ENCODE measurements around the gene ETFBKMT. TPM values are rescaled to one million over a fixed set of nuclear protein-coding genes. Genes with fewer than 3 reads are reported as not detected.
"Not testable (repeated sequence)": the region's sequence is repeated elsewhere in the genome, so short reads cannot be mapped to it uniquely, and the experiment has no call there.

The ETFBKMT gene
- polyA plus RNA-seq, 3 donors, result 0.67 to 2.2 (median 1.5) TPM

DNA sequence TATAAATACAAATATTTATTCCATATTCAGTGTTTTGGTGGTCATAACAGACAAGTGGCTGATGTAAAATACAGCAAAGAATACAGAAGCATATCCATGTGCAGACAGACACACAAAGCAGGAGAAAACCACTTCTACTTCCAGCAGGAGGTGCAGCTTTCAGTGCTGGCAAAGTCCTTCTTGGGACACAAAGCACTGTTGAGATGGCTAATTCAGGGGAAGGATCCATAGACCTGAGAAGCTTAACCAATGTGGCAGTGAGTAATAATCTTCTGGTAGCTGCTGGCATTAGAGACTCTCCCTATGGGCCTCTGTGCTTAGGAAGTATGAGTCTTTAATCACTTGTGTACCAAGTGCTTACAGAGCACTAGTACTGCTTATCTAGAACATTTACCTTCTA, 42.6 kb downstream of the ETFBKMT start:
- Histone ChIP-seq H3K4me3 (replicated peaks in 1 of 3; ENCODE audit: low read depth in 2 of 3, low read length in 3 of 3) (no peak overlapping the region), H4K20me1 (ENCODE audit: insufficient read depth, low read length) (no peaks in the 10 kb centered on the region), H3K36me3 (replicated peaks in 1 of 2; ENCODE audit: control insufficient read depth in 1 of 2, insufficient read depth in 2 of 2, low read length in 2 of 2) (no peaks in the 10 kb centered on the region), H3K4me1 (ENCODE audit: control insufficient read depth in 1 of 2, insufficient read depth in 2 of 2, low read length in 2 of 2) (no peaks in the 10 kb centered on the region), H3K9ac (ENCODE audit: insufficient read depth, low read length, poor library complexity, severe bottlenecking) (no peak overlapping the region), H3K27ac (ENCODE audit: low read depth in 1 of 2, low read length in 2 of 2) (no peak overlapping the region), H3K9me3 (replicated peaks in 1 of 2; ENCODE audit: control insufficient read depth in 1 of 2, insufficient read depth in 1 of 2, low read length in 2 of 2) (peaks cover 0 to 3% of the 10 kb centered on the region in 2 donors), H2AFZ (ENCODE audit: insufficient read depth, low read depth, low read length, poor library complexity, severe bottlenecking) (no peak overlapping the region), H3K79me2 (ENCODE audit: insufficient read depth, low read length) (no peaks in the 10 kb centered on the region), H3K27me3 (ENCODE audit: control insufficient read depth in 2 of 2, insufficient read depth in 2 of 2, low read length in 2 of 2) (no peaks in the 10 kb centered on the region), H3K4me2 (replicated peaks; ENCODE audit: extremely low read depth, low read length, poor library complexity, severe bottlenecking) (no peak overlapping the region)
- Mint-ChIP-seq H3K4me1 (no peaks in the 10 kb centered on the region), H3K4me3 (no peak overlapping the region), H3K27me3 (ENCODE audit: low read depth in 3 of 3) (peaks cover 0 to 4% (median 0%) of the 10 kb centered on the region in 3 donors), H3K27ac (no peak overlapping the region), H3K36me3 (peaks cover 15 to 40% of the 10 kb centered on the region in 2 donors), H3K9me3 (peaks cover 0 to 5% (median 3%) of the 10 kb centered on the region in 7 donors)
- TF ChIP-seq, protein P1, sequence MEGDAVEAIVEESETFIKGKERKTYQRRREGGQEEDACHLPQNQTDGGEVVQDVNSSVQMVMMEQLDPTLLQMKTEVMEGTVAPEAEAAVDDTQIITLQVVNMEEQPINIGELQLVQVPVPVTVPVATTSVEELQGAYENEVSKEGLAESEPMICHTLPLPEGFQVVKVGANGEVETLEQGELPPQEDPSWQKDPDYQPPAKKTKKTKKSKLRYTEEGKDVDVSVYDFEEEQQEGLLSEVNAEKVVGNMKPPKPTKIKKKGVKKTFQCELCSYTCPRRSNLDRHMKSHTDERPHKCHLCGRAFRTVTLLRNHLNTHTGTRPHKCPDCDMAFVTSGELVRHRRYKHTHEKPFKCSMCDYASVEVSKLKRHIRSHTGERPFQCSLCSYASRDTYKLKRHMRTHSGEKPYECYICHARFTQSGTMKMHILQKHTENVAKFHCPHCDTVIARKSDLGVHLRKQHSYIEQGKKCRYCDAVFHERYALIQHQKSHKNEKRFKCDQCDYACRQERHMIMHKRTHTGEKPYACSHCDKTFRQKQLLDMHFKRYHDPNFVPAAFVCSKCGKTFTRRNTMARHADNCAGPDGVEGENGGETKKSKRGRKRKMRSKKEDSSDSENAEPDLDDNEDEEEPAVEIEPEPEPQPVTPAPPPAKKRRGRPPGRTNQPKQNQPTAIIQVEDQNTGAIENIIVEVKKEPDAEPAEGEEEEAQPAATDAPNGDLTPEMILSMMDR (IDR thresholded peaks at IDR 0.05), result no peak
- DNase-seq, result peak in 2 of 3 donors; percentile 21 to 33
- intact Hi-C loops (cut with micrococcal nuclease), result loop anchor here in 1 of 2 donors (10.0 kb wide), 1 partner anchor 263 kb away; no protein-coding TSS in a partner anchor

DNA sequence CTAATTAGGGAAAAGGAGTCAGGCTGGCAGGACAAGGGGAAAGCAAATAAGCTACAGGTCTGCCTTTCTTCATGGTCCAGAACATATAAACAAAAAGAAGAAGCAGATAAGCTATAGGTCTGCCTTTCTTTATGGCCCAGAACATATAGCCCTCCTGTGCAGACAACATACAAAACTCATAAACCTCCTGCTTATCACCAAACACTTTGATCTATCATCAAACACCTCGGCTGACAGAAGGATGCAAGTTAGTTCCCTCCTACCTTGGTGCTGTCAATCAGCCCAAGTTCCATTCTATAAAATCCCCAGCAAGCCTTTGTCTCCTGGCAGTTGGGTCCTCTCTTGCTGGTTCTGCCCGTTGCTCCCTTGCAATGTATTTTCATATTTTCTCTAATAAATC, 46.1 kb downstream of the ETFBKMT start:
- Histone ChIP-seq H3K9ac (ENCODE audit: insufficient read depth, low read length, poor library complexity, severe bottlenecking) (no peak overlapping the region), H3K27me3 (ENCODE audit: control insufficient read depth in 2 of 2, insufficient read depth in 2 of 2, low read length in 2 of 2) (no peaks in the 10 kb centered on the region), H3K4me1 (ENCODE audit: control insufficient read depth in 1 of 2, insufficient read depth in 2 of 2, low read length in 2 of 2) (no peaks in the 10 kb centered on the region), H3K36me3 (replicated peaks in 1 of 2; ENCODE audit: control insufficient read depth in 1 of 2, insufficient read depth in 2 of 2, low read length in 2 of 2) (no peaks in the 10 kb centered on the region), H3K4me2 (replicated peaks; ENCODE audit: extremely low read depth, low read length, poor library complexity, severe bottlenecking) (no peak overlapping the region), H3K9me3 (replicated peaks in 1 of 2; ENCODE audit: control insufficient read depth in 1 of 2, insufficient read depth in 1 of 2, low read length in 2 of 2) (peaks cover 22 to 25% of the 10 kb centered on the region in 2 donors), H3K4me3 (replicated peaks in 1 of 3; ENCODE audit: low read depth in 2 of 3, low read length in 3 of 3) (no peak overlapping the region), H4K20me1 (ENCODE audit: insufficient read depth, low read length) (no peaks in the 10 kb centered on the region), H3K79me2 (ENCODE audit: insufficient read depth, low read length) (no peaks in the 10 kb centered on the region), H3K27ac (ENCODE audit: low read depth in 1 of 2, low read length in 2 of 2) (no peak overlapping the region), H2AFZ (ENCODE audit: insufficient read depth, low read depth, low read length, poor library complexity, severe bottlenecking) (no peak overlapping the region)
- H3K36me3 Mint-ChIP-seq, result peaks cover 17 to 31% of the 10 kb centered on the region in 2 donors
- H3K4me1 Mint-ChIP-seq, result peaks cover 4% of the 10 kb centered on the region
- WGBS (ENCODE audit: insufficient coverage), result 100% methylated on average over 2 of the region's 2 CpGs
- intact Hi-C loops (cut with micrococcal nuclease), result loop anchor here in 1 of 2 donors (10.0 kb wide), 1 partner anchor 259 kb away; no protein-coding TSS in a partner anchor
- no peak for DNase-seq
- peaks cover 17 to 34% (median 24%) of the 10 kb centered on the region in 7 donors for H3K9me3 Mint-ChIP-seq
- no peak overlapping the region for H3K4me3 Mint-ChIP-seq
- peak overlapping the region in 1 of 7 donors; percentile 28 for H3K27ac Mint-ChIP-seq
- H3K27me3 Mint-ChIP-seq (ENCODE audit: low read depth in 3 of 3), result peaks cover 0 to 5% (median 0%) of the 10 kb centered on the region in 3 donors
- TF ChIP-seq, protein P1 (IDR thresholded peaks at IDR 0.05), result no peak

- not testable (repeated sequence) for H3K9ac ChIP-seq (ENCODE audit: insufficient read depth, low read length, poor library complexity, severe bottlenecking); H3K4me1 ChIP-seq (ENCODE audit: control insufficient read depth in 1 of 2, insufficient read depth in 2 of 2, low read length in 2 of 2); DNase-seq; H3K4me3 ChIP-seq (replicated peaks in 1 of 3; ENCODE audit: low read depth in 2 of 3, low read length in 3 of 3); H3K4me2 ChIP-seq (replicated peaks; ENCODE audit: extremely low read depth, low read length, poor library complexity, severe bottlenecking); H3K79me2 ChIP-seq (ENCODE audit: insufficient read depth, low read length); H2AFZ ChIP-seq (ENCODE audit: insufficient read depth, low read depth, low read length, poor library complexity, severe bottlenecking); H4K20me1 ChIP-seq (ENCODE audit: insufficient read depth, low read length); H3K36me3 ChIP-seq (replicated peaks in 1 of 2; ENCODE audit: control insufficient read depth in 1 of 2, insufficient read depth in 2 of 2, low read length in 2 of 2); H3K27ac ChIP-seq (ENCODE audit: low read depth in 1 of 2, low read length in 2 of 2); H3K27ac Mint-ChIP-seq; H3K27me3 ChIP-seq (ENCODE audit: control insufficient read depth in 2 of 2, insufficient read depth in 2 of 2, low read length in 2 of 2); H3K27me3 Mint-ChIP-seq (ENCODE audit: low read depth in 3 of 3); H3K4me3 Mint-ChIP-seq; H3K4me1 Mint-ChIP-seq
- intact Hi-C loops (cut with micrococcal nuclease), result loop anchor here in 1 of 2 donors (10.0 kb wide), 1 partner anchor 257 kb away; no protein-coding TSS in a partner anchor
- Mint-ChIP-seq H3K36me3 (peaks cover 15 to 27% of the 10 kb centered on the region in 2 donors), H3K9me3 (peaks cover 20 to 36% (median 27%) of the 10 kb centered on the region in 7 donors)
- H3K9me3 ChIP-seq (replicated peaks in 1 of 2; ENCODE audit: control insufficient read depth in 1 of 2, insufficient read depth in 1 of 2, low read length in 2 of 2), result peaks cover 22 to 25% of the 10 kb centered on the region in 2 donors
- WGBS (ENCODE audit: insufficient coverage), result 100% methylated on average over 5 of the region's 7 CpGs
Observed at GRCh38 chr12:31708118-31708517, 48.6 kb downstream of the ETFBKMT start.

Measured in CD14-positive monocyte (primary cell).